Prostate gland (tissue), 2 donors: ENCODE results near the gene FLNC. TPM values are rescaled to one million over a fixed set of nuclear protein-coding genes. Genes with fewer than 3 reads are reported as not detected.

ENCODE experiments used
- DNase-seq: peaks from one replicate; pipeline ENCODE4 v3.0.0-alpha.2; 2019; ENCODE audit warnings: low spot score
- H3K27ac ChIP-seq, 2 donors: fragments of 200-600 bp; sonication (generic); 2 replicates each; pipeline ENCODE4 v1.5.1; 2017 to 2019
- H3K27me3 ChIP-seq: fragments of 200-600 bp; sonication (generic); replicated peaks from 2 replicates; pipeline ENCODE4 v1.5.1; 2019; ENCODE audit not compliant: insufficient read depth
- H3K36me3 ChIP-seq, 2 donors: fragments of 200-600 bp; sonication (generic); 1 replicate in 1 of 2; 2 replicates in 1 of 2; pipeline versions ENCODE4 v1.5.1 to v1.8.1; 2017 to 2019
- H3K4me1 ChIP-seq: fragments of 200-600 bp; sonication (generic); replicated peaks from 2 replicates; pipeline ENCODE4 v1.5.1; 2019
- H3K4me3 ChIP-seq, 2 donors: fragments of 200-600 bp; sonication (generic); 2 replicates each; pipeline ENCODE4 v1.5.1; 2017 to 2019
- H3K9me3 ChIP-seq: fragments of 200-600 bp; sonication (generic); 2 replicates; pipeline ENCODE4 v1.5.1; 2017
- CTCF ChIP-seq, 4 experiments: fragments of 200-600 bp in 2 of 4; fragments of 450-650 bp in 2 of 4; sonication (generic) in 2 of 4; IDR thresholded peaks; 1 replicate in 3 of 4; 2 replicates in 1 of 4; pipeline ENCODE4 v1.5.1; 2016 to 2019; ENCODE audit warnings: antibody characterized with exemption in 4 of 4, mild to moderate bottlenecking in 2 of 4, moderate library complexity in 2 of 4
- POLR2A ChIP-seq: fragments of 450-650 bp; IDR thresholded peaks from one replicate; pipeline ENCODE4 v1.6.1; 2016; ENCODE audit warnings: antibody characterized with exemption, mild to moderate bottlenecking
- POLR2AphosphoS5 ChIP-seq: sonication (generic); formaldehyde crosslinking; IDR thresholded peaks from one replicate; pipeline ENCODE4 v1.6.1; 2017; ENCODE audit warnings: antibody characterized with exemption
- WGBS: methylation state at CpG from one replicate; pipeline ENCODE4 v1.1.5; 2018; 5-methylcytosine and 5-hydroxymethylcytosine counted together
- intact Hi-C: fragments of 100-400 bp; cut with DNase I; formaldehyde crosslinking; loops from one replicate; pipeline ENCODE4 v1.14.2; 2022
- total RNA-seq, 2 donors: library from RNA; depleted of rRNA; stranded (reverse); fragments of >200 nt; gene quantifications; one replicate each; pipeline ENCODE4 v1.1.0, GENCODE V29; 2016

Gene FLNC
- total RNA-seq, 2 donors from 2014 or later: 104 to 150 TPM

GRCh38 chr7:128887169-128888038, 57.2 kb downstream of the FLNC start:
- H3K9me3 ChIP-seq: no peaks in the 10 kb centered on the region
- no peak overlapping the region for H3K27ac ChIP-seq
- WGBS: 87% methylated on average over 7 of the region's 7 CpGs
- no peaks in the 10 kb centered on the region for H3K36me3 ChIP-seq
- no peak for TF ChIP-seq POLR2A
- no peak for TF ChIP-seq CTCF (IDR thresholded peaks at IDR 0.05)
- TF ChIP-seq POLR2AphosphoS5: no peak
- no peaks in the 10 kb centered on the region for H3K4me1 ChIP-seq
- intact Hi-C loops: no loop called here
- no peak for DNase-seq
- no peak overlapping the region for H3K4me3 ChIP-seq
- no peaks in the 10 kb centered on the region for H3K27me3 ChIP-seq

DNA sequence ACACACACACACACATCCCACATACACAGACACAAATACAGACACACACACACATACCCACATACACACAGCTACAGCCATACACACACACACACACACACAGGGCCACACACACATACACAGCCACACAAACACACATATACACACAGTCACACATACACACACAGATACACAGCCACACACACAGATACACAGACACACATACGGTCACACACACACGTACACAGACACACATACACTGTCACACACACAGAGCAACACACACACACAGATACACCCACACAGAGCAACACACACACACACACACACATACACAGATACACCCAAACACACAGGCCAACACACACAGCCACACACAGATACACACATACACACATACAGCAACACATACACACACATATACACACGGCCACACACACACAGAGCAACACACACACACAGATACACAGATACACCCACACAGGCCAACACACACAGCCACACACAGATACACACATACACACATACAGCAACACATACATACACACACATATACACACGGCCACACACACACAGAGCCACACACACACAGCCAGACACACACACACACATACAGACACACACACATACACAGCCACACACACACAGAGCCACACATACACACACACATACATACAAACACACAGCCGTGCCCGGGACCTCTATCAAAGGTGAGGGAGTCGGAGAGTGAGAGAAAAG, 58.0 kb downstream of the FLNC start:
- Histone ChIP-seq H3K4me3 (no peak overlapping the region), H3K9me3 (no peaks in the 10 kb centered on the region), H3K4me1 (no peaks in the 10 kb centered on the region), H3K27ac (no peak overlapping the region), H3K36me3 (no peaks in the 10 kb centered on the region), H3K27me3 (no peaks in the 10 kb centered on the region)
- intact Hi-C loops: no loop called here
- 78% methylated on average over 7 of the region's 7 CpGs for WGBS
- TF ChIP-seq POLR2AphosphoS5 (no peak), CTCF (IDR thresholded peaks at IDR 0.05) (no peak), POLR2A (no peak)
- DNase-seq: no peak

GRCh38 chr7:128888756-128889095, 58.5 kb downstream of the FLNC start:
- Histone ChIP-seq H3K36me3 (no peaks in the 10 kb centered on the region), H3K4me3 (no peak overlapping the region), H3K9me3 (no peaks in the 10 kb centered on the region), H3K27me3 (no peaks in the 10 kb centered on the region), H3K27ac (no peak overlapping the region), H3K4me1 (no peaks in the 10 kb centered on the region)
- intact Hi-C loops: no loop called here
- no peak for DNase-seq
- TF ChIP-seq POLR2A (no peak), POLR2AphosphoS5 (no peak), CTCF (IDR thresholded peaks at IDR 0.05) (no peak)
- 76% methylated on average over 11 of the region's 11 CpGs for WGBS

- no peak for TF ChIP-seq POLR2A
- no peak for TF ChIP-seq CTCF (IDR thresholded peaks at IDR 0.05)
- TF ChIP-seq POLR2AphosphoS5: no peak
- DNase-seq: no peak
- WGBS: 69% methylated on average over 8 of the region's 8 CpGs
- Histone ChIP-seq H3K9me3 (no peaks in the 10 kb centered on the region), H3K4me3 (no peak overlapping the region), H3K4me1 (no peaks in the 10 kb centered on the region), H3K36me3 (no peaks in the 10 kb centered on the region), H3K27ac (no peak overlapping the region), H3K27me3 (no peaks in the 10 kb centered on the region)
- intact Hi-C loops: no loop called here
Observed at GRCh38 chr7:128889121-128889520, 58.9 kb downstream of the FLNC start.
